HEK293 (cell line): ENCODE data around the gene PIP.

Experiments used
- CTCF ChIP-seq: fragments of 450-650 bp; formaldehyde crosslinking; IDR thresholded peaks from 2 replicates; pipeline ENCODE4 v1.5.1; 2016; ENCODE audit warnings: missing biosample characterization, missing genetic modification characterization
- OSR2 ChIP-seq: fragments of 450-650 bp; formaldehyde crosslinking; IDR thresholded peaks from 2 replicates; pipeline ENCODE4 v1.5.1; 2016; ENCODE audit warnings: missing biosample characterization, missing genetic modification characterization
- ZNF2 ChIP-seq: fragments of 450-650 bp; formaldehyde crosslinking; IDR thresholded peaks from 2 replicates; pipeline ENCODE4 v1.5.1; 2016; ENCODE audit warnings: missing biosample characterization, missing genetic modification characterization
- TF ChIP-seq, protein P1 (sequence below): fragments of 450-650 bp; formaldehyde crosslinking; IDR thresholded peaks from 2 replicates; pipeline ENCODE4 v1.5.1; 2016; ENCODE audit warnings: missing biosample characterization, missing genetic modification characterization

DNA sequence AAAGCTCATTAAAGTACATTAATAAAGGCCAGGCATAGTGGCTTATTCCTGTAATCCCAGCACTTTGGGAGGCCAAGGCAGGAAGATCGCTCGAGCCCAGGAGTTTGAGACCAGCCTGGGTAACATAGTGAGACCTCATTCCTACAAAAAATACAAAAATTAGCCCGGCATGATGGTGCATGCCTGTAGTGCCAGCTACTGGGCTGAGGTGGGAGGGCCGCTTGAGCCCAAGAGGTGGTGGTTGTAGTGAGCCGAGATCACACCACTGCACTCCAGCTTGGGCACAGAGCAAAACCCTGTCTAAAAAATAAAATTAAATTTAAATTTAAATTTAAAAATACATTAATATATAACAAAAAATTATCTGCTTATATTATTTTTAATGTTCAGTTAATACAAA is 44.3 kb downstream of the PIP start:
- TF ChIP-seq OSR2 (tag by site-specific recombination): no peak
- TF ChIP-seq ZNF2 (tag by site-specific recombination): no peak
- no peak for TF ChIP-seq CTCF (tag by site-specific recombination)
- TF ChIP-seq, protein P1, sequence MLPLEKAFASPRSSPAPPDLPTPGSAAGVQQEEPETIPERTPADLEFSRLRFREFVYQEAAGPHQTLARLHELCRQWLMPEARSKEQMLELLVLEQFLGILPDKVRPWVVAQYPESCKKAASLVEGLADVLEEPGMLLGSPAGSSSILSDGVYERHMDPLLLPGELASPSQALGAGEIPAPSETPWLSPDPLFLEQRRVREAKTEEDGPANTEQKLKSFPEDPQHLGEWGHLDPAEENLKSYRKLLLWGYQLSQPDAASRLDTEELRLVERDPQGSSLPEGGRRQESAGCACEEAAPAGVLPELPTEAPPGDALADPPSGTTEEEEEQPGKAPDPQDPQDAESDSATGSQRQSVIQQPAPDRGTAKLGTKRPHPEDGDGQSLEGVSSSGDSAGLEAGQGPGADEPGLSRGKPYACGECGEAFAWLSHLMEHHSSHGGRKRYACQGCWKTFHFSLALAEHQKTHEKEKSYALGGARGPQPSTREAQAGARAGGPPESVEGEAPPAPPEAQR (tag by site-specific recombination): no peak
